ENCODE results near the gene TELO2. TPM values are rescaled to one million over a fixed set of nuclear protein-coding genes. Genes with fewer than 3 reads are reported as not detected.

TELO2 gene
- total RNA-seq, 2 donors from 2014 or later: 85.0 to 91.7 TPM

DNA sequence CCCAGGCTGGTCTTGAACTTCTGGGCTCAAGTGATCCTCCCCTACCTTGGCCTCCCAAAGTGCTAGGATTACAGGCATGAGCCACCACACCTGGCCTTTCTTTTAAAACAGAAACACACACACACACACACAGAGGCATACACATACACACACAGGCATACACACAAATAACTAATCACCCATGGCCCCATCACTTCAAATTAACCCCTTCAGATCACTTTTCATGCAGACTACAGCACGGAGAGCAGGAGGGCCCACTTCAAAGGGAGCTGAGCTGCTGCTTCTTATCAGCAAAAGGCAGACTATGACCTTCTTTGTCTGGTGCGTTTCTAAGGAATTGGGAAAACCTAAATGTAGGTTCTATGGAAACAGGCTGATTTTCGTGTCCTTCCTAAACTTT is 20.2 kb upstream of the TELO2 start:
- TF ChIP-seq, protein P1, sequence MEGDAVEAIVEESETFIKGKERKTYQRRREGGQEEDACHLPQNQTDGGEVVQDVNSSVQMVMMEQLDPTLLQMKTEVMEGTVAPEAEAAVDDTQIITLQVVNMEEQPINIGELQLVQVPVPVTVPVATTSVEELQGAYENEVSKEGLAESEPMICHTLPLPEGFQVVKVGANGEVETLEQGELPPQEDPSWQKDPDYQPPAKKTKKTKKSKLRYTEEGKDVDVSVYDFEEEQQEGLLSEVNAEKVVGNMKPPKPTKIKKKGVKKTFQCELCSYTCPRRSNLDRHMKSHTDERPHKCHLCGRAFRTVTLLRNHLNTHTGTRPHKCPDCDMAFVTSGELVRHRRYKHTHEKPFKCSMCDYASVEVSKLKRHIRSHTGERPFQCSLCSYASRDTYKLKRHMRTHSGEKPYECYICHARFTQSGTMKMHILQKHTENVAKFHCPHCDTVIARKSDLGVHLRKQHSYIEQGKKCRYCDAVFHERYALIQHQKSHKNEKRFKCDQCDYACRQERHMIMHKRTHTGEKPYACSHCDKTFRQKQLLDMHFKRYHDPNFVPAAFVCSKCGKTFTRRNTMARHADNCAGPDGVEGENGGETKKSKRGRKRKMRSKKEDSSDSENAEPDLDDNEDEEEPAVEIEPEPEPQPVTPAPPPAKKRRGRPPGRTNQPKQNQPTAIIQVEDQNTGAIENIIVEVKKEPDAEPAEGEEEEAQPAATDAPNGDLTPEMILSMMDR (conservative IDR thresholded peaks at IDR 0.05): no peak
- no peaks in the 10 kb centered on the region for H3K9me3 ChIP-seq (ENCODE audit: control insufficient read depth, low read length)
- Mint-ChIP-seq H3K36me3 (ENCODE audit: low read depth) (peaks cover 1% of the 10 kb centered on the region), H3K27me3 (ENCODE audit: insufficient read depth) (peaks cover 11% of the 10 kb centered on the region), H3K27ac (peak overlapping the region; percentile 82), H3K4me3 (peak overlapping the region; percentile 27), H3K4me1 (peaks cover 4% of the 10 kb centered on the region), H3K9me3 (peaks cover 25% of the 10 kb centered on the region)
- H3K27me3 ChIP-seq (ENCODE audit: control insufficient read depth, insufficient read depth, low read length, poor library complexity, severe bottlenecking): no peaks in the 10 kb centered on the region
- no peak overlapping the region for H3K27ac ChIP-seq (ENCODE audit: low read depth, low read length)
- no peak for DNase-seq
- H3K4me1 ChIP-seq (ENCODE audit: control insufficient read depth, insufficient read depth, low read length): no peaks in the 10 kb centered on the region
- no peak overlapping the region for H3K4me3 ChIP-seq (ENCODE audit: low read length)
- no peaks in the 10 kb centered on the region for H3K36me3 ChIP-seq (ENCODE audit: control insufficient read depth, insufficient read depth, low read length)
- WGBS, 2 experiments (ENCODE audit: insufficient coverage in 1 of 2, insufficient read length in 1 of 2): 72 to 85% methylated on average over 3 of the region's 3 CpGs
- H3K9ac ChIP-seq (ENCODE audit: extremely low read depth, low read length, poor library complexity, severe bottlenecking): no peak overlapping the region

DNA sequence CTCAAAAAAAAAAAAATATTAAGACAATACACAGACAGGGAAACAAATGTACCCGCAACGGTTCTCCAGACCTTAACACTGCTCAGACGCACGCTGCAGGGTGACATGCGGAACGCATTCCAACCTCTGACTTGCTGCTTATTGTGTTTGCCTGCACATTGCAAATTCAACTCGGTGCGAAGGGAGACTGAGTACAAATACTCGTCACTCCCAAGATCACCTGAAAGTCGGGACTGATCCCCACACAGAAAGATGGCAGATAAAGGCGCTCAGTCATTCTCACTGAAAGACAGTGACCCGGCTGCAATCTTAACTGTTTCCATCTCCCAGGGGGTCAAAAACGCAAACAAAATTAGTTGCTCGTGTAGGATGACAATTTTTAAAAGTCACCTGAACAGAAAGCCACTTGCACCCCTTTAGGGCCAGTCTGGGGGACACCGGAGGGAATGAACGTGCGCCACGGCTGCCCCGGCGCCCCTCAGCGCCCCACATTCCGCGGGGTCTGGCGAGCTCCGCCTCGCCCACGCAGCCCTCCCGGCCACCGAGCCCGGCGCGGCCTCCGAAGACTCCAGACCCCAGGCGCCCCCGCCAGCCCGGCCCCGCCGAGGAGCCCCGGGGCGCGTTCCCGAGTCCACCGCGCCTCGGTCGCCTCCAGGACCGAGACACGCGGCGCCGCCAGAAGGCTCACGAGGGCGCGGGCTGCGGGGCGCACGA is 18.9 kb upstream of the TELO2 start:
- H3K27me3 Mint-ChIP-seq (ENCODE audit: insufficient read depth): peaks cover 13% of the 10 kb centered on the region

DNA sequence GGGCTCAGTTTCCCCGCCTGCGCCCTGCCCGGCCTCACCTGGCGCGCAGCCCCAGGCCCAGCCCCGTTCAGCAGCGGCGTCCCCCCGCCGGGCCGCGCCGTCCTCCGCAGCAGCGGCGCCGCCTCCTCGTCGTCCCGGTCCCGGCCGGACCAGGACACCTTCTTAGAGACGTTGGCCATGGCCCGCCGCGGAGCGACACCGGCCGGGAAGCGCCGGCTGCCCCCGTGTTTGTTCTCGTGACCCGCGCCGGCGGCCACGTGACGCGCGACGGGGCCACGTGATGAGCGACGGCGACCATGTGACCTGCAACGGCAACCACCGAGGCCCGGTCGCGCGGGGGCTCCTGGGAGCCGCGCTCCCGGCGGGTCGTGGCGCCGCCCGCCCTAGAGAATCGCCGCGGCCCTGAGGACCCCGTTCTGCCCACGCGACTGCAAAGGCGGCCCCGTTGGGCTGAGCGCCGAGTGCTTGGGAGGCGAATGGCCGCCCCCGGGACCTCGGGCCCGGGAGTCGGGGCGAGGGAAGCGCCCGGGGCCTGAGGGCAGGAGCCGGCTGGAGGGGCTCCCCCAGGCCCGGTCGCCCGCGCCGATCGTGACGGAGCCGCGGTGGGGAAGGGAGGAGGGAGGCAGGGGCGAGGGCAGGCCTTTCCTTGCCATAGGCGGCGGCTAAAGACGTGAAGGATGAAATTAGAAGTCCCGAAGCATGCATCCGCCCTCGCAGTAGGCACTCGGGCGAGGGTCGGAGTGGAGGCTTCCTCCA is 18.2 kb upstream of the TELO2 start, which contains the start of gene CLCN7:
Gene CLCN7 (minus strand): TSS at position 233 of the 756 bp plus-strand sequence. CDS start 54 bp downstream, at position 179.
- Mint-ChIP-seq H3K36me3 (ENCODE audit: low read depth) (peaks cover 1% of the 10 kb centered on the region), H3K4me1 (peaks cover 4% of the 10 kb centered on the region), H3K9me3 (peaks cover 40% of the 10 kb centered on the region), H3K27me3 (ENCODE audit: insufficient read depth) (peaks cover 13% of the 10 kb centered on the region), H3K27ac (peak within 1 kb of the TSS; percentile 63), H3K4me3 (peak within 1 kb of the TSS; percentile 57)
- DNase-seq: peak; percentile 94
- Histone ChIP-seq H3K27ac (ENCODE audit: low read depth, low read length) (peak within 1 kb of the TSS; percentile 75), H3K9ac (ENCODE audit: extremely low read depth, low read length, poor library complexity, severe bottlenecking) (peak within 1 kb of the TSS; percentile 86), H3K9me3 (ENCODE audit: control insufficient read depth, low read length) (no peaks in the 10 kb centered on the region), H3K36me3 (ENCODE audit: control insufficient read depth, insufficient read depth, low read length) (no peaks in the 10 kb centered on the region), H3K27me3 (ENCODE audit: control insufficient read depth, insufficient read depth, low read length, poor library complexity, severe bottlenecking) (no peaks in the 10 kb centered on the region), H3K4me3 (ENCODE audit: low read length) (peak within 1 kb of the TSS; percentile 91), H3K4me1 (ENCODE audit: control insufficient read depth, insufficient read depth, low read length) (no peaks in the 10 kb centered on the region)
- 2 to 4% methylated on average over 37 to 99 of the region's 99 CpGs for WGBS, 2 experiments (ENCODE audit: insufficient coverage in 1 of 2, insufficient read length in 1 of 2)
- TF ChIP-seq, protein P1 (conservative IDR thresholded peaks at IDR 0.05): no peak

More for the DNA sequence above, 18.9 kb upstream of the TELO2 start:
- Histone ChIP-seq H3K9me3 (ENCODE audit: control insufficient read depth, low read length) (no peaks in the 10 kb centered on the region), H3K4me1 (ENCODE audit: control insufficient read depth, insufficient read depth, low read length) (no peaks in the 10 kb centered on the region), H3K4me3 (ENCODE audit: low read length) (peak overlapping the region; percentile 91), H3K9ac (ENCODE audit: extremely low read depth, low read length, poor library complexity, severe bottlenecking) (peak overlapping the region; percentile 86), H3K36me3 (ENCODE audit: control insufficient read depth, insufficient read depth, low read length) (no peaks in the 10 kb centered on the region), H3K27ac (ENCODE audit: low read depth, low read length) (peak overlapping the region; percentile 75), H3K27me3 (ENCODE audit: control insufficient read depth, insufficient read depth, low read length, poor library complexity, severe bottlenecking) (no peaks in the 10 kb centered on the region)
- WGBS, 2 experiments (ENCODE audit: insufficient coverage in 1 of 2, insufficient read length in 1 of 2): 13 to 22% methylated on average over 35 to 57 of the region's 57 CpGs
- H3K4me1 Mint-ChIP-seq: peaks cover 4% of the 10 kb centered on the region
- H3K36me3 Mint-ChIP-seq (ENCODE audit: low read depth): peaks cover 1% of the 10 kb centered on the region
- DNase-seq: no peak
- TF ChIP-seq, protein P1 (conservative IDR thresholded peaks at IDR 0.05): no peak
- peaks cover 38% of the 10 kb centered on the region for H3K9me3 Mint-ChIP-seq
- peak overlapping the region; percentile 63 for H3K27ac Mint-ChIP-seq
- H3K4me3 Mint-ChIP-seq: peak overlapping the region; percentile 57
